ENCODE data around the gene C16orf46.

Gene C16orf46

DNA sequence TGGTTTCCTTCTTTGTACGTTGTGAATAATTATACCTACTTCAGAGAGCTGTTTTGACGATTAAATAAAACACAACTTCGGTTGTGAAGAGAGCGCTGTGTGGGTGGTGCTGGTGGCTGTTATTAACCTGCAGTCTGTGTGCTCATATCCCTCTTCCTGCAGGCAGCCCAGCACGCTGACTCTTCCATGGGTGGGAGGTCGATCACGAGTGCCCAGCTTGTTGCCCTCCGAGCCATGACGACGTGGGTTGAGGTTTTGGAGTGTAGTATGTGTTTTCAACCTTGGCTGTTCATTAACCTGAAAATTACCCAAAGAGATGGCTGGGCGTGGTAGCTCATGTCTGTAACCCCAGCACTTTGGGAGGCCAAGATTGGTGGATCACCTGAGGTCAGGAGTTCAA, 30.5 kb upstream of the C16orf46 start:
- TF ChIP-seq EZH2phosphoT487 (IDR thresholded peaks at IDR 0.05; ENCODE audit: borderline replicate concordance), result no peak
- TF ChIP-seq, protein P1, sequence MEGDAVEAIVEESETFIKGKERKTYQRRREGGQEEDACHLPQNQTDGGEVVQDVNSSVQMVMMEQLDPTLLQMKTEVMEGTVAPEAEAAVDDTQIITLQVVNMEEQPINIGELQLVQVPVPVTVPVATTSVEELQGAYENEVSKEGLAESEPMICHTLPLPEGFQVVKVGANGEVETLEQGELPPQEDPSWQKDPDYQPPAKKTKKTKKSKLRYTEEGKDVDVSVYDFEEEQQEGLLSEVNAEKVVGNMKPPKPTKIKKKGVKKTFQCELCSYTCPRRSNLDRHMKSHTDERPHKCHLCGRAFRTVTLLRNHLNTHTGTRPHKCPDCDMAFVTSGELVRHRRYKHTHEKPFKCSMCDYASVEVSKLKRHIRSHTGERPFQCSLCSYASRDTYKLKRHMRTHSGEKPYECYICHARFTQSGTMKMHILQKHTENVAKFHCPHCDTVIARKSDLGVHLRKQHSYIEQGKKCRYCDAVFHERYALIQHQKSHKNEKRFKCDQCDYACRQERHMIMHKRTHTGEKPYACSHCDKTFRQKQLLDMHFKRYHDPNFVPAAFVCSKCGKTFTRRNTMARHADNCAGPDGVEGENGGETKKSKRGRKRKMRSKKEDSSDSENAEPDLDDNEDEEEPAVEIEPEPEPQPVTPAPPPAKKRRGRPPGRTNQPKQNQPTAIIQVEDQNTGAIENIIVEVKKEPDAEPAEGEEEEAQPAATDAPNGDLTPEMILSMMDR (conservative IDR thresholded peaks at IDR 0.05; ENCODE audit: low read length), result no peak
- no peaks in the 10 kb centered on the region for H3K27me3 ChIP-seq (ENCODE audit: insufficient read depth, low read length, poor library complexity, severe bottlenecking)
- no peak overlapping the region for H3K4me2 ChIP-seq (ENCODE audit: low read depth, low read length, poor library complexity, severe bottlenecking)

DNA sequence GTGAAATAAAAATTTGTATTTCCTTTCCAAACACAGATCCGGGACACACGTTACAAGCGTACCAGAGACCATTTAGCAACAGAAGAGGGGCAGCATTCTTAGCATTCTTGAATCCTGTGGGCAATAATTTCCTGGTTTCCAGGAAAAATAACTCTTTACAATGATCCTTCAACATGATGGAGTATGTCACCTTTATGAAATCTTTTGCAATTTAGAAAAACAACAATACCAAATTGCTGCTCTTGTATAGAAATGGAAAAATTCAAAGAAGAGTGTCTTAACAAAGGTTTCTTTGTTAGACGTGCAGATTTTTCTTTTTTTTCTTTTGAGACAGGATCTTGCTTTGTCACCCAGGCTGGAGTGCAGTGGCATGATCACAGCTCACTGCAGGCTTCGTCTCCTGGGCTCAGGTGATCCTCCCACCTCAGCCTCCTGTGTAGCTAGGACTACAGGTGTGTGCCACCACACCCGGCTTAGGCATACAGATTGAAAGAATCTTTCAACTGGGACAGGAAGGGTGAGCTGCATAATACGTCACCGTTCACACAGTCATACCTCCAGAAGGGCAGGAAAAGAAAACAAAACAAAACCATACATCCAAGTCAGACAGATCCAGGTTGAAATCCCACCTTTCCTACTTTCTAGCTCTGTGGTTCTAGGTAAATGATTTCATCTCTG, 29.9 kb upstream of the C16orf46 start:
- no peaks in the 10 kb centered on the region for H3K4me1 ChIP-seq (ENCODE audit: insufficient read depth, low read length, poor library complexity, severe bottlenecking)
- no peak overlapping the region for H3K9ac ChIP-seq (ENCODE audit: low read depth, low read length, poor library complexity, severe bottlenecking)
- no peaks in the 10 kb centered on the region for H3K9me2 ChIP-seq (replicated peaks; ENCODE audit: low read depth, low read length)
- H3K27me3 ChIP-seq (ENCODE audit: insufficient read depth, low read length, poor library complexity, severe bottlenecking), result no peaks in the 10 kb centered on the region
- H3K4me3 ChIP-seq (ENCODE audit: low read length, poor library complexity, severe bottlenecking), result no peak overlapping the region
- no peaks in the 10 kb centered on the region for H3K36me3 ChIP-seq (ENCODE audit: insufficient read depth, low read length)
- TF ChIP-seq, protein P1 (conservative IDR thresholded peaks at IDR 0.05; ENCODE audit: low read length), result no peak
- TF ChIP-seq EZH2phosphoT487 (IDR thresholded peaks at IDR 0.05; ENCODE audit: borderline replicate concordance), result no peak
- H3K4me2 ChIP-seq (ENCODE audit: low read depth, low read length, poor library complexity, severe bottlenecking), result no peak overlapping the region
- no peaks in the 10 kb centered on the region for H4K20me1 ChIP-seq (ENCODE audit: insufficient read depth, low read length, poor library complexity, severe bottlenecking)
- H3K79me2 ChIP-seq (ENCODE audit: insufficient read depth, low read length), result no peaks in the 10 kb centered on the region
- no peaks in the 10 kb centered on the region for H3F3A ChIP-seq (ENCODE audit: low read depth)
- no peak overlapping the region for H2AFZ ChIP-seq (ENCODE audit: low read length)
- no peaks in the 10 kb centered on the region for H3K9me3 ChIP-seq (ENCODE audit: insufficient read depth, low read depth, low read length)

More for the DNA sequence above, 30.5 kb upstream of the C16orf46 start:
- Histone ChIP-seq H3K4me3 (ENCODE audit: low read length, poor library complexity, severe bottlenecking) (no peak overlapping the region), H3K9me3 (ENCODE audit: insufficient read depth, low read depth, low read length) (no peaks in the 10 kb centered on the region), H3F3A (ENCODE audit: low read depth) (no peaks in the 10 kb centered on the region), H3K4me1 (ENCODE audit: insufficient read depth, low read length, poor library complexity, severe bottlenecking) (no peaks in the 10 kb centered on the region), H3K36me3 (ENCODE audit: insufficient read depth, low read length) (no peaks in the 10 kb centered on the region), H2AFZ (ENCODE audit: low read length) (no peak overlapping the region), H3K9me2 (replicated peaks; ENCODE audit: low read depth, low read length) (no peaks in the 10 kb centered on the region), H3K9ac (ENCODE audit: low read depth, low read length, poor library complexity, severe bottlenecking) (no peak overlapping the region), H3K79me2 (ENCODE audit: insufficient read depth, low read length) (no peaks in the 10 kb centered on the region), H4K20me1 (ENCODE audit: insufficient read depth, low read length, poor library complexity, severe bottlenecking) (no peaks in the 10 kb centered on the region)

DNA sequence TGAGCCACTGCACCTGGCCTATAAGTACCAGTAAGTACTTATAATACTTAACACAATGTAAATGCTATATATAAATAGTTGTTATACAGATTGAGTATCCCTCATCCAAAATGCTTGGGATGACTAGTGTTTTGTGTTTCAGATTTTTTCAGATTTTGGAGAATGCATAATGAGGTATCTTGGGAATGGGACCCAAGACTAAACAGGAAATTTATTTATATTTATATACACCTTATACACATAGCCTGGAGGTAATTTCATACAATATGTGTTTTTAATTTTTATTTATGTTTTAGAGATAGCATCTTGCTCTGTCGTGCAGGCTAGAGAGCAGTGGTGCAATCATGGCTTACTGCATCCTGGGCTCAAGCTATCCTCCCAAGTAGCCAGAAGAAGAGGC, 28.9 kb upstream of the C16orf46 start:
- TF ChIP-seq EZH2phosphoT487 (IDR thresholded peaks at IDR 0.05; ENCODE audit: borderline replicate concordance), result no peak
- TF ChIP-seq, protein P1 (conservative IDR thresholded peaks at IDR 0.05; ENCODE audit: low read length), result no peak

More for the DNA sequence above, 28.9 kb upstream of the C16orf46 start:
- Histone ChIP-seq H3K79me2 (ENCODE audit: insufficient read depth, low read length) (no peaks in the 10 kb centered on the region), H3K4me2 (ENCODE audit: low read depth, low read length, poor library complexity, severe bottlenecking) (no peak overlapping the region), H3K9ac (ENCODE audit: low read depth, low read length, poor library complexity, severe bottlenecking) (no peak overlapping the region), H3K4me1 (ENCODE audit: insufficient read depth, low read length, poor library complexity, severe bottlenecking) (no peaks in the 10 kb centered on the region), H3K9me3 (ENCODE audit: insufficient read depth, low read depth, low read length) (no peaks in the 10 kb centered on the region), H3K36me3 (ENCODE audit: insufficient read depth, low read length) (no peaks in the 10 kb centered on the region), H3K4me3 (ENCODE audit: low read length, poor library complexity, severe bottlenecking) (no peak overlapping the region), H4K20me1 (ENCODE audit: insufficient read depth, low read length, poor library complexity, severe bottlenecking) (no peaks in the 10 kb centered on the region), H3F3A (ENCODE audit: low read depth) (no peaks in the 10 kb centered on the region), H2AFZ (ENCODE audit: low read length) (no peak overlapping the region), H3K27me3 (ENCODE audit: insufficient read depth, low read length, poor library complexity, severe bottlenecking) (no peaks in the 10 kb centered on the region), H3K9me2 (replicated peaks; ENCODE audit: low read depth, low read length) (no peaks in the 10 kb centered on the region)
